GM21825 (cell line): Measurements from ENCODE around the gene NLGN3.

Source experiments
- ATAC-seq: cut with Tn5 transposase; IDR thresholded peaks from one replicate; pipeline ENCODE4 v1.9.1; 2021; ENCODE audit warnings: mild to moderate bottlenecking, moderate library complexity; ENCODE audit not compliant: unreplicated experiment

The NLGN3 gene

DNA sequence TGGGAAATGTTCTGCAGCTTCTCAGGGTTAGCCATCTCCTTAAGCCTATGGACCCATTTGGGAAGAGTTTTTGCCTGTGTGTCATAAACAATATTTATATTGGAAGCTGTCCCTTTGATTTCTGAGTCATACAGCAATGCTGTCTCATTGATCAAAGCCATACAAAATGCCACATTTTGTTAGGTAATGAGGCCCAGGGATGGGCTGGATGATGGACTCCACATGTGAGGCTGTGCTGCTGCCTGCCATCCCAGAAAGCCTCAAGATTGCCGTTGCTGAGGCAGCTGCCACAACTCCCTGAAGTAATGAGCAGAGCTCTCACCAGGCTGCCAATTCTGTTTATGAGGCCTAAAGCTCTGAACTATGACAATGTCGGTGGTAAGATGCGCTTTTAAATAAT, 66.2 kb downstream of the NLGN3 start:
- ATAC-seq: no peak

- no peak for ATAC-seq
Observed at GRCh38 chrX:71212536-71212935, 67.9 kb downstream of the NLGN3 start.

DNA sequence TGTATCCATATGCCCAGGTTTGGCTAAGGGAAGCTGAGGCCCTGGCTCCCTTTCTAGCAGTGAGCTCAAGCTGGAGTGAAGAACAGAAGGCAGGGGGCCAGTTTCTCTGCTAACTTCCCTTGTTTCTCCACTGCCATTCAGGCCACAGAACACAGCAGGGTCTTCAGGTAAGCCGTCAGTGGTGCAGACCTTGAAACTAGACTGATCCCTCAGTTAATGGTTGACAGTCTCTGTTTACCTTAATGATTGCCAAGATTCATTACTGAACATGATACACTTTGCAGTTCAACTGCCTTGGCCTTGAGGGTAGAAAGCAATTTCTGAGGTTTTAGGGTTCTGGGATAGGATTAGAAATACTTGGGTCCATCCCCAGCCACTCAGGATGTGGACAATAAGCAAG, 69.5 kb downstream of the NLGN3 start:
- no peak for ATAC-seq

DNA sequence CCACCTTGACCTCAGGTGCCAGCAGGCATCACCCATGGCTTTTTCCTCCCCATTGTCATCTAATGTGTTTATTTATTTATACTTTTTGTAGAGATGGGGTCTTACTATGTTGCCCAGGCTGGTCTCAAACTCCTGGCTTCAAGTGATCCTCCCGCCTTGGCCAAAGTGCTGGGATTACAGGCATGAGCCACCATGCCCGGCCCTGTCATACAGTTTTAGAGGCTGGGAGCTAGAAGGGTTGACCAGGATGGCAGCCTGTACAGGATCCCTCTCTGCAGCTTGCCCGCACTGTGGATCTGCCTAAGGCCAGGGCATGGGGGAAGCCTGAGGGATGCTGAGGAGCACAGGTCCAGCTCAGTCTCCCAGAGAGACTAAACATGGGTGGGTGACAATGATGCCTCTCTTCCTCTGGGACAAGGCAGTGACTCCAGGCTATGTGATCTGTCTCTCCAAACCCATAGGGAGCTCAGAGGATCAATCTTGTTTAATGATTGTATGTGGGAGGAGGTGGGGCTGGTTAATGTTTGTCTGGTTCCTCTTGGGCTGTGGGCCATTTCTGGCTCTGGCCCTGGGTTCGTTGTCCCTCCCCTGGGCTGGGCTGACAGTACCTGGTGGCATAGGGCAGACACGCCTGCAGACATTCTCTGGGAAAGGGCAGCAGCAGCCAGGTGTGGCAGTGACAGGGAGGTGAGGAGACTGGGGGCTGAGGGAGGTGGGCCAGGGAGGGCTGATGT, 70.1 kb downstream of the NLGN3 start:
- no peak for ATAC-seq

GRCh38 chrX:71215338-71215912, 70.8 kb downstream of the NLGN3 start:
- ATAC-seq: no peak

GRCh38 chrX:71216485-71216884, 71.8 kb downstream of the NLGN3 start:
- ATAC-seq: no peak

DNA sequence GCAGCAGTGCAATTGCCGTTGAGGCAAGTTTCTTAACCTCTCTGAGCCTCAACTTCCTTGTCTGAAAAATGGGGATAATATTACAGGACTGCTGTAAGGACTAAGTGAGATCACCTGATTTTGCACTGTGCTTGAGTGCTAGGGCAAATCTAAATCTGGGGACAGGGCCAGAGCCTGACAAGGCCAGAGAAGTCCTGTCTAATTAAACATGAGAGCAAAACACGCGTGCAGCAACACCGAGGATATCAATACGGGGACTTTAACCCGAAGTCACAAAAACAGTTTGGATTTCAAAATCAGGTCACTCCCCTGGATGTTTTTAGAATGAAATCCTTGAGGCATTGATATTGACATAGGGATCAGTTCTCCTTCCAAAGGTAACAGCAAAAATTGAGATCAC, 72.7 kb downstream of the NLGN3 start:
- ATAC-seq: no peak
